AG04450 (cell line): ENCODE results near the gene RRH. TPM values are rescaled to one million over a fixed set of nuclear protein-coding genes. Genes with fewer than 3 reads are reported as not detected.

Experiments used
- CTCF ChIA-PET: fragments of 300-600, 350-600 bp; formaldehyde crosslinking; extraction: SDS; loops from one replicate; lab custom pipeline; 2022; ENCODE audit warnings: antibody characterized with exemption, inconsistent platforms; lab: Charles Lee
- POLR2A ChIA-PET: fragments of 350-600 bp; formaldehyde crosslinking; extraction: SDS; loops from one replicate; lab custom pipeline; 2021; ENCODE audit warnings: antibody characterized with exemption, inconsistent platforms; lab: Yijun Ruan, JAX
- DNase-seq: peaks from one replicate; pipeline ENCODE4 v3.0.0-alpha.2; 2011; ENCODE audit warnings: low read depth, low spot score
- H3K27ac ChIP-seq: one replicate; pipeline ENCODE4 v1.5.1; 2012; ENCODE audit warnings: low read depth, low read length, control low read depth
- H3K27me3 ChIP-seq: one replicate; pipeline ENCODE4 v1.6.0; 2012; ENCODE audit warnings: low read length; ENCODE audit not compliant: control insufficient read depth, insufficient read depth
- H3K4me3 ChIP-seq: 2 replicates; pipeline ENCODE4 v1.5.1; 2011; ENCODE audit warnings: mild to moderate bottlenecking, low read depth, low read length, control low read depth
- H3K9me3 ChIP-seq: 2 replicates; pipeline ENCODE4 v1.5.1; 2012; ENCODE audit warnings: low read length; ENCODE audit not compliant: control insufficient read depth, insufficient read depth
- CTCF ChIP-seq: IDR thresholded peaks from 2 replicates; pipeline ENCODE4 v1.5.1; 2011; ENCODE audit warnings: low read depth, low read length, control low read depth, inconsistent platforms
- polyA plus RNA-seq: library from polyadenylated mRNA; depleted of rRNA; stranded (reverse); fragments of >200 nt; gene quantifications from 2 replicates; pipeline ENCODE4 v1.2.3, GENCODE V29; 2011

Gene RRH
- polyA plus RNA-seq, 1 experiment: 0.15 TPM

GRCh38 chr4:109876634-109877265 is 49.0 kb downstream of the RRH start:
- no peak overlapping the region for H3K27ac ChIP-seq
- POLR2A ChIA-PET: no interaction called here
- H3K9me3 ChIP-seq: no peaks in the 10 kb centered on the region
- no peak overlapping the region for H3K4me3 ChIP-seq
- H3K27me3 ChIP-seq: no peaks in the 10 kb centered on the region
- TF ChIP-seq CTCF: no peak
- CTCF ChIA-PET: interaction anchor here (0.5 kb wide), 1 partner anchor 451 kb away, joined by 3 read pairs; no protein-coding TSS in a partner anchor
- no peak for DNase-seq

GRCh38 chr4:109877400-109877799 is 49.6 kb downstream of the RRH start:
- H3K4me3 ChIP-seq: no peak overlapping the region
- DNase-seq: no peak
- CTCF ChIA-PET: interaction anchor here (0.5 kb wide), 1 partner anchor 452 kb away, joined by 3 read pairs; no protein-coding TSS in a partner anchor

GRCh38 chr4:109878355-109878754 is 50.6 kb downstream of the RRH start:
- no peaks in the 10 kb centered on the region for H3K27me3 ChIP-seq
- DNase-seq: no peak
- H3K9me3 ChIP-seq: no peaks in the 10 kb centered on the region
- CTCF ChIA-PET: no interaction called here
- H3K27ac ChIP-seq: no peak overlapping the region
- POLR2A ChIA-PET: no interaction called here
- H3K4me3 ChIP-seq: no peak overlapping the region
- no peak for TF ChIP-seq CTCF

More at GRCh38 chr4:109877400-109877799, 49.6 kb downstream of the RRH start:
- Histone ChIP-seq H3K27ac (no peak overlapping the region), H3K27me3 (no peaks in the 10 kb centered on the region), H3K9me3 (no peaks in the 10 kb centered on the region)
- no peak for TF ChIP-seq CTCF
- POLR2A ChIA-PET: no interaction called here

GRCh38 chr4:109879081-109879480 is 51.3 kb downstream of the RRH start:
- H3K9me3 ChIP-seq: no peaks in the 10 kb centered on the region
- POLR2A ChIA-PET: no interaction called here
- no peak for DNase-seq
- no peak for TF ChIP-seq CTCF
- H3K4me3 ChIP-seq: no peak overlapping the region
- CTCF ChIA-PET: no interaction called here
- no peak overlapping the region for H3K27ac ChIP-seq
- no peaks in the 10 kb centered on the region for H3K27me3 ChIP-seq

- Histone ChIP-seq H3K27me3 (no peaks in the 10 kb centered on the region), H3K4me3 (no peak overlapping the region), H3K27ac (no peak overlapping the region), H3K9me3 (no peaks in the 10 kb centered on the region)
- CTCF ChIA-PET: no interaction called here
- TF ChIP-seq CTCF: no peak
- POLR2A ChIA-PET: no interaction called here
- DNase-seq: no peak
Observed at GRCh38 chr4:109879636-109880314, 52.0 kb downstream of the RRH start.
